NCI-H82 (cell line): ENCODE results near the gene ATP1B1.

Source experiments
- DNase-seq: peaks from one replicate; lab custom pipeline; 2025; lab: John Stamatoyannopoulos, UW

Gene ATP1B1

DNA sequence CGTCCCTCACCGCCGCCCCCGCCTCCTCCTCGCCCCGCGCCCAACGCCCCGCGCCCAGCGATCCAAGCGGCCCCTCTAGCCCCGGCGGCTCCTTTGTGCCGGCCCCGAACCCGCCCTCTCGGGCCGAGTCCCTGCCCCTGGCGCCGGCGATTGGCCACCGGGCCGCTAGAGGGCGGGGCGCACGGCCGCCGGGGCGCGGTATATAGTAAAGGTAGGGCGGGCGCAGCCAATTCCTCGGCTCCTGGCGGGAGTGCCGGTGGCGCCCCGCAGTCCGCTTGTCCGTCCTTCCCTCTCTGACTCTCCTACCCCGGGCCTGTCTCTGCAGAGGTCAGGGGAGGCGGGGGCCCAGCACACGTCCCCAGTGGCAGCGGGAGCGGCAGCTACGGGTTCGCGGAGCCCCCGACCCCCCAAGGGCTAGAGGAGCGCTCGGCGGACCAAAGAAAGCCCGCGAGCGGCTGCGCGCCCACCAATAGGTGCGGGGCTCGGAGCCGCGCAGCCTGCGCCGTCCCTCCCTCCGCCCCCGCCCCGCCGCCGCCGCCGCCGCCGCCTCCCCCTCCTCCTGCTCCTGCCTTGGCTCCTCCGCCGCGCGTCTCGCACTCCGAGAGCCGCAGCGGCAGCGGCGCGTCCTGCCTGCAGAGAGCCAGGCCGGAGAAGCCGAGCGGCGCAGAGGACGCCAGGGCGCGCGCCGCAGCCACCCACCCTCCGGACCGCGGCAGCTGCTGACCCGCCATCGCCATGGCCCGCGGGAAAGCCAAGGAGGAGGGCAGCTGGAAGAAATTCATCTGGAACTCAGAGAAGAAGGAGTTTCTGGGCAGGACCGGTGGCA, at the start of gene ATP1B1:
Gene ATP1B1 (plus strand): TSS at position 596 of the 826 bp plus-strand sequence. CDS start 140 bp downstream, at position 736.
- peak; percentile 97 for DNase-seq

DNA sequence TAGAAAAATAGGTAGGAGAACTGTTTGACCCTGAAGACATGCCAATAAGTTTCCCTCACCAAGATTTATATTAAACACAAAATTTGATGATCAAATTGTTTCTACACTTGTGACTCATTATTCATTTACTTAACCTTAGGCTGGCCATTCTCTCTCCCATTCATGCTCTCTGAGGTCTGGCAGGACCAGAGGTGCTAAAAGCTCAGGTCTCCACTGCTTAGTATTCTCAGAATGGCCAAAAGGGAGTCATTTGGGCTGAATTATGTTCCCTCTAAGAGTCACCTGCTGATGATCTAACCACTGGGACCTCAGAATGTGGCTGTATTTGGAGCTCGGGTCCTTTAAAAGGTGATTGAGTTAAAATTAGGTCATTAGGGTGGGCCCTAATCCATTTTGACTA, 47.1 kb upstream of the ATP1B1 start:
- DNase-seq: no peak

DNA sequence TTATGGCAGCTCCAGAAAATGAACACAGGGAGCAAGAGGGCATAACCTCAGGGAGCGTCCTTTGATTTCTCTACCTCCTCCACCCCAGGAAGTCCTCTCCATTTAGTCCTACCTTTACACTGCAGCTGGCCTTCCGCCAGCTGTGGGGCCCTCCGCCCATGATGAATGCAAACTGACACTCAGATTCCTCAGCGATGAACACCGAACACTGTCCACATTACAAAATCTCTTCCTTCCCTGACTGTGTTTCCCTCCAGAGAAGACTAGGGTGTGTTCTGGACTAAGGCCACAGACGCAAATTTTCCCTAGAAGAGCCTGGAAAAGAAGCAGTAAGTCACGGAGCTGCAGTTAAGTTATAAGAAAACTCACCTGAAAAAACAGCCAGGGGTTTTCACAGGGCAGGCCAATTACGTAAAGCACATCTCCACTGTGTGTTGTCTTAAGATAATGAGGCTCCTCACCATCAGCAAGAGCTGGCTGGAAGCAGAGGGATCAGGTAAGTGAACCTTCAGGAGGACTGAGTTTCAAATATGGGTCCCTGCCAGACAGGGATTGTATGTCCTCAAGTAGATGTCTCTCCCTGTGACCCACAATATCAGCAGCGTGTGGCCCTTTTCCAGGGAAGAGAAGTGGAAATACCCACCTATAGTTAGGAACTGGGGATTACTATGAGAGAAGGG, 46.3 kb upstream of the ATP1B1 start:
- DNase-seq: no peak

DNA sequence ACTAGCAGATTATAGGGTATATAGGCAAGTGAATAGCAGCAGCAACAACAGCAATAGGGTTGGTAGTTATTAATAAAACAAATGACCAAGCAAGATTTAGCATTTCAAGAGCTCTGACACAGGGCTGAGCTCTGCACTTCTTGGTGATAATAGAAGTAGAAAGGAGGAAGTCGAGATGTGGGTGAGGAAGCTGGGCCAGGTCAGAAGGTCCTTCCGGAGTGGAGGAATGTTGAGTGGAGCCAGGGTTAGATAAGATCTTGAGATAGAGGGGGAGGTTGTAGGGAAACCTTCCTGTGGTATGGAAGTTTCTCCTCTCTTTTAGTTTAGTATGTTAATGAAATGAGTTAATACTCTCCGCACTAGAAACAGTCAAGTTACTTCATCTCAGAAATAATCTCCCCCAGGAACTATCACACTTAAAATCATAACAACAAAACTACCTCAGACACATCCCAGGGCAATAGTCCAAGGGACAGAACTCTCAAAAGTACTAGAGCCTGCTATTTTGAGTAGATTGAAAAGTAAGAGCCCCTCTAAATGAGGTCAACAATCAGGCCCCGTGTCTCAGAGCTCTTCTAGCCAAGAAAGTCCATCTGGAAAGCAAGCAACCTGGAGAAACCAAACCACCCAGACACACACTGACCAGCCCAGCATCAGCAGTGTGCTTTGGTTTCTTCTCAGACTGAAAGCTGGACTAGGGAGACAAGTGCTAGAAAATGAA, 45.4 kb upstream of the ATP1B1 start:
- DNase-seq: no peak

DNA sequence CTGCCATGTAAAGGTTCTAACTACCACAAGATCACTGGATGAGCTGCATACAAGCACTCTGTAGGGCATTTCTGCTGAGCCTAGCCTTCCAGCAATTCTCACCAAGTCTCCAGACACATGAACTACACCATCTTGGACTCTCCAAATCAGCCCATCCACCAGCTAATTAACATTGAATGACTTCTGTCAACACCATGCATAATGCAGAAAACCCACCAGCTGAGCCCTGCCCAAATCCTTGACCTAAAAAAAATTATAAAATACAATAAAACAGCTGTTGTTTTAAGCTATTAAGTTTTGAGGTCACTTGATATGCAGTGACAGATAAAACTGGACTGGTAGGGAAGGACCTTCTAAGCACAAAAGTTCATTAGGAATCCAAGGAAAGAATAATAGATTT, 44.3 kb upstream of the ATP1B1 start:
- no peak for DNase-seq

DNA sequence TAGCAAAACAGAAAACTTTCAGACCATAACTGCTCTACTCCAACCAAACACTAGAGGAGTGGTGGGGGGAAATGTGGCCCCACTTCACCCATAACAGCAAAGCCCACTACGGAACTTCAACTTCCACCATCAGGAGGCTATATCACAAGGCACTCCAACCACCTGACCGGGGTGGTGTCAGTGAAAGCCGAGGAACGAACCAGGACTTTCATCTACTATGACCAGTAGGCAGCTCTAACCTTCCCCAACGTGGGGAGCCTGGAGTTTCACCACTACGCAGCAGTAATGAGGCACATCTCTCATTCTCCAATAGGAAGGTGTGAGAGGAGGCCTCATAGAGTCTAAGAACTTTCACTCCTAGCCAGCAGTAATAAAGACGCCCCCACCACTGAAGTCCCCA, 42.4 kb upstream of the ATP1B1 start:
- DNase-seq: no peak

DNA sequence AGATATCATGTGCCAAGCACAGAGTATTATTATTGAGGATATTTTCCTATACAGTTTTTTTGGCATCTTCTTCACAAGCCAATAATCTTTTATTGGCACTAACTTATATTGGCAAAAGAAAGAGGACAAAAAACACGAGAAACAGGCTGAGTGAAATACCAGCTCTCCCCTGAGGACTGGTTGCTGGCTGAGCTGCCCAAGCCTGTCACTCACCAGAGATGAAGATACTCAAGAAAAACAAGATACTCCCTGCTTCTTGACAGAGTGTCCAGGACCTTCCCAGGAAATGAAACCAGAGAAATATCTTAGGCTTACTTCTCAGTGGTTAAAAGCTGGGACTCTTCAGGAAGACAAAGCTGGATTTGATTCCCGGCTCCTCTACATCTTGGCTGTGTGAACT, 35.9 kb upstream of the ATP1B1 start:
- DNase-seq: no peak

DNA sequence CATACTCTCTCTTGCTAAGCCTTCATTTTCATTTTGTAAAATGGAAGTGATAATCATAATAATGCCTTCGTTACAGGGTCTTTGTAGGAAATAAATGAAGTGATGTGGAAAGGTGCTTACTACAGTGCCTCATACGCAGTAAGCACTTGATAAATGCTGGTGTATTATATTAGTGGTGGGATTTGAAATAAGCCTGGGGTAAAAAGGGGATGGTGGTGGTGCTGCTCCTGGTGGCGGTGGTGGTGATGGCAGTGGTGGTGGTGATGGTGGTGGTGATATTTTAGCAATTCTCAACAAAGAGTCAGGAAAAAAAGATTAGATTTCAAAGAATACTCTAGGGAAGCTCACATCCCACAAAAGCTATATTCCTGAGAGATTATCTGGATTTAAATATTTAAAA, 35.5 kb upstream of the ATP1B1 start:
- no peak for DNase-seq

DNA sequence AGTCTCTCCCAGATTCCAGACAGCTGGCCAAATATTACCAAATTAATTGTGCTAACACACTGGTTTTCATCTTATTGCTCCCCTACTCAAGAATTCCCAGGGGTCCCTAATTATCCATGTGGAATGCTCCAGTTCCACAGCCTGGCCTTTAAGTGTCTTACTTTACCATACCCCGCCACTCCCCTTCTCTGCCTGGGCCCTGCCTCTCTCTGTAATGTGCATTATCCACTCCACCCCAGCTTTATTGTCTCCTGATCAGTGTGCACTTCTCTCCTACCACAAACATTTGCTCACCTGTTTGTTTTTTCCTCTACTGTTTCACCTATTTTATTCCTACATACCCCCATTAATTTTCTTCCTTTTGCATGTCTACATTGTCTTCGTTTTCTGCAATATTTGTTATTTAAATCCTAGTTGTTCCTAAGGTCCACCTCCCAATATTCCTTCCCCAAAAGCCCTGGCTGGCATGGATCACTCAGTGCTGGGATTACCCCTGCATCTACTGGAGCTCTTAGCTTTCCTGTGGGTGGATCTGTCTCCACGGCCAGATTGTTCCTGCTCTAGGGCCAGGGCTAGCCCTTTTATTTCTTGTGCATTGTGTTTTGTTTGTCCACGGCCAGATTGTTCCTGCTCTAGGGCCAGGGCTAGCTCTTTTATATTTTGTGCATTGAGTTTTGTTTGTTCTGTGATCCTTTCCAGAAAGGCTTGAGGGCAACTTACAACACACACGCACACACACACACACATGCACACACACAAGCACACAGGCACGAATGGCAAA, 33.4 kb upstream of the ATP1B1 start:
- peak; percentile 21 for DNase-seq

DNA sequence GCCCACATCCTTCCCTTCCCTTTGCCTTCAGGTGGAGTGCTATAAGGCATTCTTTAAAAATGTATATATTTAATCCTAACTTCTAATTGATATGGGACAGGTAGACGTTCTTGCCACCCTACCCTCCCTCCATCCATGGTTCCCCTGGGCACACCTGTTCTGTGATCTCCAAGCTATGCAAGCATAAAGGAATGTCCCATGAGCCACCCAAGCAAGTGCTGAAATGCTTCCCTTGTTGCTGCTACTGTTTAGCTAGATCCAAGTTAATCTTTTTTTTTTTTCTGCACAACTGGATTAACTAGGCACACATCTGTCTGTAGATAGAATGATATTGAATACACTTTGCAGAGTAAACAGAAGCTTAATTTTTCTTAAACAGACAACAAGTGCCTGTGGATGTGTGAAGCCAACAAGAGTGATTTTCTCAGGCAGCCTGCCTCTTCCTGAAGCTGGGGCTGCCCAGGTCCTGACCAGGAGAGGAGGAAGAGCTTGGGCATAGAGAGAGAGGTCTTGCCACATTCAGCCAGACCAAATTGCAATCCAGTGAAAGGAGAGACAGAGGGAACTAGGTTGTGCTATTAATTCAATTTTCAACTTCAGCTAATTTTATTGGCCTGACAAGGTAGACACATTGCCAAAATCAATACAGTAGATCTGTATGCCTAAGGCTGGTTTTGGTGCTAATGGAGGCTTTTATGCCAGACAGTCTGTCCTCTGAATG, 28.2 kb upstream of the ATP1B1 start:
- DNase-seq: peak; percentile 35

DNA sequence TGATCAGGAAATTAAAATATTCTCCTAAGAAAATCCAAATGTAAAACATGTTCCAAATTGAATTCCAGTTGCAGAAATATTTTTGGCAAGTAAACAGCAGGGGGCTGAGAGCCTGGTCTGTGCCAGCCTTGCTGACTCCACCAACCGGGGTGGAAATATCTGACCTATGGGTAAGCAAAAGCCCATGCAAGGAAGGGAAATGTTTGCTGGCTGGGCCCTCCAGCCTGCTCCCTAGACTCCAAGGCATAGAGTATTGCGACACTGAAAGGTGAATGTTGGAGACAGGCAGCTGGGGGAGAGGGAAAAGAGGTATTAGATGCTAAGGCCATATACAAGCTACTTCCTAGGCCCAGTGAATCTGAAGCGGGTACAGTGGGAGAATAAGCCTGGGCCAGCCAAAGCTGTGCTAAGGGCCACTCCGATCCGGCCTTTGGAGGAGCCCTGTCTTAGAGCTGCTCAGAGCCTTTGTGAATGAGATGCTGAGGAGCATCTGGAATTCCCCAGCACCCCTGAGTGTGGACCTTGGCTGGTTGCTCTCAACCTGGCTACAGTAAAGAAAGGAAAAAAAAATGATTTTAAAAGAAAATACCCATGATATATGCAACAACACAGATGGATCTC, 24.9 kb upstream of the ATP1B1 start:
- no peak for DNase-seq

DNA sequence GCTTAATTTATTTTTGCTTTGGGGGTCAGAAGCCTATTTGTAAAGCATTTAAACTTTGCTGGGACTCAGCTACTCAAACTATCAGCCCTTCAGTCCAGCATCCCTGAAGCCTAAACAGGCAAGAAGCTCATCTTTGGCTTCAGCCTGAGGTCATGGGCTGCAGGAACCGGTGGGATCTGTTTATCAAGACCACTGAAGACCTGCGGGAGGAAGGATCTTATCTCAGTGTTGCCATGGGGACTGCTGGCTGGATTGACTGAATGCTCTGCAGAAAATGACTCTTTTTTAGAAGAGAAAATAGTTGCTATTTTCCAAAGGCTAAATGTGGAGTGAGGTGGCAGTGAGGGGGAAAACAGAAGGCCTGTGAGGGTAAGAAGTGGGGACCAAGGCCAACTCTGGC, 20.6 kb upstream of the ATP1B1 start:
- no peak for DNase-seq

DNA sequence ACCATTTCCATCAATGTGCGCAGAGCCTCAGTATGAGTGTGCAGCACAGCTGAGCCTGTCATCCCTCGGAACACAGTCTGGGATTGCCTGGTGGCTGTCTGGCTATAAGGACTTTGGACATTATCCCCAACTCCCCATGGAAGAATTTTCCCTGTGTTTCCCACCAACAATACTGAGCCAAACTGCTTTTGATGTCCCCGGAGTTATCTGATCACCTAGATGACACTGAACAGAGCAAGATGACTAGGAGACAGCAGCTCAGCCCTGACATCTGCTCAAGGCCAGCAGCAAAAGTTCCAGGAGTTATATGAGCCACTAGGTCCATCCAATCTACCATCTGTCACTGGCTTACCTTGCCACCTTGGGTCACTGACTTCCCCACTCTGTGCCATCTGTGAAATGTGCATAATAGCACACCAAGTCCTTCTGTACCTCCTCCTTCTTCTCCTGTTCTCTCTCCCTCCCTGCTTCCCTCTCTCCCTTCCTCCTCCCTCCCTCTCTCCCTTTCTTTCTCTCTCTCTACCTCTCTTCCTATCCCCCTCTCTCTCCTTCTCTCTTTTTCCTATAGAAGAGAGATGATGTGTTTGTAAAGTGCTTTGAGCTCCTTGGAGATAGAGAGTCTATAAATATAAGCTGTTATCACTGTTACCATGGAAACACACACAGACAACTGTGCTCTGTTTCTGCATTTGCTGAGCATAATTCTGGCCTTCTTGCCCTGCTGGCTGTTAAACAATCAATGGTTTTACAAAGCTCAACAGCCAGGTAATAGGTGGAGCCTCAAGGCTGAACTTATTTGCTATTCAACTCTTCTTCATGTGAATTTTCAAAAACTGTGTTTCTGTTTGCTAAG, 19.7 kb upstream of the ATP1B1 start:
- peak; percentile 97 for DNase-seq

DNA sequence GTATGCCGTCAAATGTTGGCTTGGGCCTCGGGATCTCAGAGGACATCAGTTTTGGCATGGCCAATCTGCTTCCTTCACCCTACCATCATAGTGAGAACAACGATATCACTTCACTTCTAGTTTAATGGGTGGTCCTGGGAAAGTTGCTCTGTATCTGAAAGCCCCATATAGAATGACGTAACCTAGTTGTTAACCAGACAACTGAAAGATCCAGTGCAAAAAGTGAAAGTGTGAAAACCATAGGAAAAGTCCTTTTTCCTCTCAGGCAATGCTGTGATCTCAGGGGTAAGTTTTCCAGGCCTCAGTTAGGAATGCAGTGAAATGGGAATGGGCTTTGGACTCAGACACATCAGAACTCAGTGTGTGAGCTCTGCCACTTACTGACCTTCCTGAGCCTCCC, 18.6 kb upstream of the ATP1B1 start:
- DNase-seq: no peak

DNA sequence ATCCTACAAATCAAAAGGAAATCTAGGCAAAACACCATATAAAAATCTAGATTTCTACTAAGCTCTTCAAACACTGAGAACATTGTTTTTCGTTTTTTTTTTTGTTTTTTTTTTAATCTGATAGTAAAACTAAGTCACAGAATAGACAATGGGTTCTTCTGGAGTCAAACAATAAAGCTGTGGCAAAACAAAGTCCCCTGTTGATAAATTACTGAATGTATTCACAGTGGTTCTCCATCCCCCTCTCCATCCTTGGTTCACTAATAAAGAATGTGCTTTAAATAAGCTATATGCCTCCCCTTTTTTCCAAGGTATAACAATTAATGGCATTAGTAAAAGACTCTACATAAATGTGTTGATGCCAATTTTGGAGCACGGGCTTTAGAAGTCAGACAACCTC, 16.7 kb upstream of the ATP1B1 start:
- DNase-seq: no peak

DNA sequence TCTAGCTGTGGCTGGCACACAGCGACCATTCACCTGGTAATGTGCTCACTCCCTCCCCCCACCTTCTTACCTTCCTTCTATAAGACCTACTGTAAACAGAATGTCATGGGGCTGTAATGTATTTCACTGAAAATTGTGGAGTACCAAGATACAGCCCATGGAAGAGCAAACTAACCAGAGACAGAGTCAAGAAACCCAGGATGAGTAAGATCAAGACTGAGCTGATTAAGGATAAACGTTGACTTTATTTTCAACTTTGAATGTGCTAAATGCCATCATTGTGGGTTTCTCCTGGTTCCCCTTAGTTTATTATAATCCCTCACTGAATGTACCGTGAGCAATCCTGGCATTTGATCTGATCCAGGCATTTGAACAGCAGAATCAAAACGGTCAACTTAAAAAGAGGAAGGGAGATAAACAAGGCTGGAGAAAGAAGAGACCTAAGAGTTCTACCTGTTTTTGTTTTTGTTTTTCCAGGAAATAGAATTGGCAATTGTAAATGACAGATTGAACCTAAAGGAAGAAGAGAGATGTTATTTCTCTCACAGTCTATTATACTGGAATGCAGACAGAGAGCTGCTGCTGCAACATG, 16.1 kb upstream of the ATP1B1 start:
- DNase-seq: peak; percentile 14

DNA sequence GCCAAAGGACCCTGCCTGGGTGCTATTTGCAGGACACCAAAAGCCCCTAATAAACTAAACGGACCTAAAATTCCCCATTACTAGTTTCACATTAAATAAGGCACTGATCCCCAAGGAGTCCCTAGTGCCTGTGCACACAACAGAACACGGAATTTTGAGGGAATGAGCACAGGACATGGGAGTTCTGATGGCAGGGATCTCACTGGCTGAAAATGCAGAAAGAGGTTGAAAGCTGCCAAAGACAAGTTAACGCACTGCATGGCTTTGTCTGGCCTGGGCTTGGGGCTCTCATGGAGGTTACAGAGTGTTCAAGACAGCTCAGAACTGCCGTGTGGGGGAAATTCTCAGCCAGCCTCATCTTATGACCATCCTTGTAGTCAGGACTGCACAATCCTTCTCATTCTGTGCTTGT, 15.6 kb upstream of the ATP1B1 start:
- DNase-seq: no peak

DNA sequence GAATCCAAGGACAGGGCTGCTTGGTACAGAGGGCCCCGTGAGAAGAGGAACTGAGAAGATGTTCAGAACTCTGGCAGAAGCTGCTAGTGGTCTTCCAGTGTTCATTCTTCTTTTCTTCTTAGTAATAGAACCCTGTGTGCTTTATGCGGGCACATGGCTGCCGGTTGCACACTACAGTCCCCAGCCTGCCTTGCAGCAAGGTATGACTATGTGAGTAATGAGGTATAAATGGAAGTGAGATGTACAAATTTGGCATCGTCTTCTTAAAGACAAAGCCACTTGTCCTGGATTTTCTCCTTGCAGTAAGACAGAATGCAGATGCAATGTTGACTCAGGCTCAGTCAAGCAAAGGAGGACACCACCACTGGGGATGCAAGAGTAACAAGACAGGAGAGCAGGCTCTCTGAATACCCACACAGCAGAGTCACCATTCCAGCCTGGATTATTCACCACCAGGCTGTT, 15.0 kb upstream of the ATP1B1 start:
- DNase-seq: no peak

DNA sequence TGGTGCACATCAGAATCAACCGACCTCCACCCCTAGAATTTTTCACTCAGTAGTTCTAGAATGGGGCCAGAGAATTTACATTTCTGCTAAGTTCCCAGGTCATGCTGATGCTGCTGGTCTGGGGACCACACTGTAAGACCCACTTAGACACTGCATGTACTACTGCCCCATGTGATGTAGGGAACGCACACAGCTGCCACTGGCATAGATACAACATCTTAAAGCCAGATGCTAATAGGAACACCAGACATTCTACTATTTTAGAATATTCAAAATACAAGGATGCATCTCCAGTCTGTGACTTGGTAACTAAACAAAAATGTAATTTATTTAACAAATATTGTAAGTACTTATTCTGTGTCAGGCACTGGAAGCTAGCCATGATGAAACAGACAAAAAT, 14.1 kb upstream of the ATP1B1 start:
- DNase-seq: no peak
